IMR-90 (cell line): ENCODE results near the gene AGBL1. TPM values are rescaled to one million over a fixed set of nuclear protein-coding genes. Genes with fewer than 3 reads are reported as not detected.

Experiments used
- ATAC-seq: fragments of 200-7000 bp; cut with Tn5 transposase; 2 replicates; pipeline ENCODE4 v1.9.1; 2020; ENCODE audit warnings: low read depth, mild to moderate bottlenecking, moderate library complexity
- BruUV-seq: library from RNA; stranded (reverse); fragments of 400-500 nt; replicated peaks from 2 replicates; lab custom pipeline; 2021; lab: Mats Ljungman, UMichigan
- CTCF ChIA-PET: fragments of 300-600 bp; formaldehyde crosslinking; extraction: SDS; loops from one replicate; lab custom pipeline; 2021; ENCODE audit warnings: antibody characterized with exemption; lab: Yijun Ruan, JAX
- POLR2A ChIA-PET: fragments of 300-600 bp; sonication (Branson Sonifier 250); formaldehyde crosslinking; loops from one replicate; lab custom pipeline; 2022; ENCODE audit warnings: antibody characterized with exemption; ENCODE audit not compliant: unreplicated experiment; lab: Charles Lee
- DNase-seq: peaks from one replicate; pipeline ENCODE4 v3.0.0; 2013
- H2AFZ ChIP-seq: replicated peaks from 2 replicates; pipeline ENCODE3; 2013; ENCODE audit warnings: low read length, mild to moderate bottlenecking; ENCODE audit not compliant: poor library complexity
- H2AK5ac ChIP-seq: 2 replicates; pipeline ENCODE4 v1.6.1; 2013; ENCODE audit warnings: low read depth, low read length, inconsistent platforms
- H2AK9ac ChIP-seq: replicated peaks from 2 replicates; pipeline ENCODE3; 2013; ENCODE audit warnings: mild to moderate bottlenecking, low read depth, low read length, moderate library complexity; ENCODE audit not compliant: poor library complexity
- H2BK120ac ChIP-seq: 2 replicates; pipeline ENCODE4 v1.6.1; 2013; ENCODE audit warnings: low read depth, low read length, inconsistent platforms
- H2BK15ac ChIP-seq: 3 replicates; pipeline ENCODE4 v1.6.1; 2013; ENCODE audit warnings: low read depth, low read length, inconsistent platforms
- H2BK20ac ChIP-seq: 2 replicates; pipeline ENCODE4 v1.6.1; 2013; ENCODE audit warnings: low read depth, mild to moderate bottlenecking, inconsistent platforms, low read length, moderate library complexity
- H2BK5ac ChIP-seq: 2 replicates; pipeline ENCODE4 v1.6.1; 2013; ENCODE audit warnings: mild to moderate bottlenecking, low read depth, low read length, inconsistent platforms; ENCODE audit not compliant: poor library complexity, severe bottlenecking
- H3K14ac ChIP-seq: replicated peaks from 2 replicates; pipeline ENCODE4 v1.6.1; 2013; ENCODE audit warnings: low read depth, low read length, inconsistent platforms
- H3K18ac ChIP-seq: 2 replicates; pipeline ENCODE4 v1.6.1; 2013; ENCODE audit warnings: low read depth, low read length, control low read depth
- H3K23ac ChIP-seq: 2 replicates; pipeline ENCODE4 v1.6.1; 2013; ENCODE audit warnings: low read depth, low read length, inconsistent platforms
- H3K27ac ChIP-seq: 2 replicates; pipeline ENCODE4 v1.5.1; 2013; ENCODE audit warnings: mild to moderate bottlenecking, control low read depth, low read length; ENCODE audit not compliant: insufficient read depth
- H3K27me3 ChIP-seq: 2 replicates; pipeline ENCODE4 v1.6.1; 2013; ENCODE audit warnings: low read length; ENCODE audit not compliant: control insufficient read depth, insufficient read depth
- H3K36me3 ChIP-seq: 2 replicates; pipeline ENCODE4 v1.6.1; 2013; ENCODE audit warnings: low read length, mixed read lengths; ENCODE audit not compliant: control insufficient read depth, insufficient read depth
- H3K4ac ChIP-seq: 2 replicates; pipeline ENCODE4 v1.6.1; 2013; ENCODE audit warnings: low read depth, low read length, inconsistent platforms
- H3K4me1 ChIP-seq: 2 replicates; pipeline ENCODE4 v1.6.1; 2013; ENCODE audit warnings: low read length, mixed read lengths; ENCODE audit not compliant: control insufficient read depth, insufficient read depth
- H3K4me2 ChIP-seq: 2 replicates; pipeline ENCODE4 v1.6.1; 2013; ENCODE audit warnings: low read depth, mild to moderate bottlenecking, control low read depth, low read length, moderate library complexity
- H3K4me3 ChIP-seq: 2 replicates; pipeline ENCODE4 v1.5.1; 2013; ENCODE audit warnings: low read depth, mild to moderate bottlenecking, control low read depth, low read length, moderate library complexity; ENCODE audit not compliant: insufficient read depth
- H3K56ac ChIP-seq: 2 replicates; pipeline ENCODE4 v1.6.1; 2013; ENCODE audit warnings: low read length, inconsistent platforms; ENCODE audit not compliant: insufficient read depth; ENCODE audit errors: extremely low read depth
- H3K79me1 ChIP-seq, 2 experiments: 2 replicates each; pipeline ENCODE4 v1.6.1; 2013; ENCODE audit warnings: low read length in 2 of 2, inconsistent platforms in 1 of 2, low read depth in 1 of 2
- H3K9ac ChIP-seq: 2 replicates; pipeline ENCODE4 v1.6.1; 2013; ENCODE audit warnings: low read depth, low read length, control low read depth
- H3K9me1 ChIP-seq: 2 replicates; pipeline ENCODE4 v1.6.1; 2013; ENCODE audit warnings: low read length, inconsistent platforms; ENCODE audit not compliant: insufficient read depth
- H3K9me3 ChIP-seq: 2 replicates; pipeline ENCODE4 v1.6.1; 2013; ENCODE audit warnings: low read length; ENCODE audit not compliant: control insufficient read depth, insufficient read depth
- H4K20me1 ChIP-seq: 2 replicates; pipeline ENCODE4 v1.6.1; 2013; ENCODE audit warnings: low read length, inconsistent platforms; ENCODE audit not compliant: insufficient read depth
- H4K5ac ChIP-seq: 2 replicates; pipeline ENCODE4 v1.6.1; 2013; ENCODE audit warnings: mild to moderate bottlenecking, low read depth, low read length, control low read depth
- H4K8ac ChIP-seq, 2 experiments: 2 replicates each; pipeline ENCODE4 v1.6.1; 2013; ENCODE audit warnings: low read depth in 2 of 2, low read length in 2 of 2, control low read depth in 1 of 2, inconsistent platforms in 1 of 2
- H4K91ac ChIP-seq: 2 replicates; pipeline ENCODE4 v1.6.1; 2013; ENCODE audit warnings: low read depth, low read length, inconsistent platforms; ENCODE audit not compliant: insufficient read depth
- BHLHE40 ChIP-seq: fragments of 150-350 bp; IDR thresholded peaks from 2 replicates; pipeline ENCODE4 v1.6.1; 2016; ENCODE audit warnings: mild to moderate bottlenecking, low read depth, low read length
- CEBPB ChIP-seq: IDR thresholded peaks from 2 replicates; pipeline ENCODE4 v1.6.1; 2012; ENCODE audit warnings: low read depth, low read length, improper control_type of control experiment
- CHD1 ChIP-seq: IDR thresholded peaks from 2 replicates; pipeline ENCODE4 v1.6.1; 2012; ENCODE audit warnings: low read depth, low read length, improper control_type of control experiment
- CTCF ChIP-seq: conservative IDR thresholded peaks from 2 replicates; pipeline ENCODE4 v1.5.1; 2012; ENCODE audit warnings: mild to moderate bottlenecking, low read depth, low read length, improper control_type of control experiment
- FOS ChIP-seq: fragments of 150-350 bp; IDR thresholded peaks from 2 replicates; pipeline ENCODE4 v1.6.1; 2016; ENCODE audit warnings: low read depth, low read length
- MAZ ChIP-seq: IDR thresholded peaks from 2 replicates; pipeline ENCODE4 v1.6.1; 2012; ENCODE audit warnings: low read depth, mild to moderate bottlenecking, low read length, improper control_type of control experiment, moderate library complexity, borderline replicate concordance
- MXI1 ChIP-seq: IDR thresholded peaks from 2 replicates; pipeline ENCODE4 v1.6.1; 2012; ENCODE audit warnings: low read depth, mild to moderate bottlenecking, low read length, moderate library complexity, borderline replicate concordance
- NFE2L2 ChIP-seq: fragments of 150-350 bp; IDR thresholded peaks from 2 replicates; pipeline ENCODE4 v1.6.1; 2016; ENCODE audit warnings: low read depth, mild to moderate bottlenecking, low read length
- POLR2A ChIP-seq: IDR thresholded peaks from 2 replicates; pipeline ENCODE4 v1.6.1; 2012; ENCODE audit warnings: mild to moderate bottlenecking, low read depth, low read length
- RAD21 ChIP-seq: IDR thresholded peaks from 2 replicates; pipeline ENCODE4 v1.6.1; 2012; ENCODE audit warnings: low read length, improper control_type of control experiment
- SMC3 ChIP-seq: fragments of 150-350 bp; IDR thresholded peaks from 2 replicates; pipeline ENCODE4 v1.6.1; 2016; ENCODE audit warnings: low read depth, mild to moderate bottlenecking, antibody characterized with exemption, low read length, moderate library complexity
- USF2 ChIP-seq: fragments of 150-350 bp; IDR thresholded peaks from 2 replicates; pipeline ENCODE4 v1.6.1; 2017; ENCODE audit warnings: mild to moderate bottlenecking, antibody characterized with exemption, low read length, low read depth
- WGBS, 2 experiments: methylation state at CpG; one replicate each; pipeline versions ENCODE4 v1.1.5 to v1.1.7; 2013; ENCODE audit warnings: missing lambda C conversion rate in 2 of 2; ENCODE audit not compliant: insufficient read length in 1 of 2; ENCODE audit errors: extremely low coverage in 2 of 2; 5-methylcytosine and 5-hydroxymethylcytosine counted together
- dilution Hi-C: fragments of 300-500 bp; cut with HindIII; formaldehyde crosslinking; loops from one replicate; pipeline ENCODE4 v1.14.3; 2018; ENCODE audit warnings: low sequenced_read_pairs; ENCODE audit not compliant: unreplicated experiment
- in situ Hi-C: fragments of 300-500 bp; cut with MboI; formaldehyde crosslinking; loops from 3 replicates; pipeline ENCODE4 v1.14.3; 2019; ENCODE audit warnings: low sequenced_read_pairs, inconsistent platforms, mixed read lengths
- intact Hi-C: fragments of 100-400 bp; cut with micrococcal nuclease; formaldehyde crosslinking; loops from 2 replicates; pipeline ENCODE4 v1.10.0; 2022
- polyA plus RNA-seq, 3 experiments: library from polyadenylated mRNA; depleted of rRNA; stranded (reverse); fragments of >200 nt; gene quantifications; 2 replicates each; pipeline ENCODE4 v1.2.3, GENCODE V29; 2012; ENCODE audit warnings: low replicate concordance in 1 of 3
- total RNA-seq: library from RNA; depleted of rRNA; stranded (reverse); fragments of >200 nt; gene quantifications from 2 replicates; pipeline ENCODE4 v1.2.3, GENCODE V29; 2012

The AGBL1 gene
- total and polyA plus RNA-seq, 2 of the 4 experiments (the other 2 are of a cell fraction): not detected

GRCh38 chr15:86193716-86194380, 114.2 kb downstream of the AGBL1 start:
- no peak overlapping the region for H3K56ac ChIP-seq
- H3K79me1 ChIP-seq: no peaks in the 10 kb centered on the region
- no peak overlapping the region for H2AFZ ChIP-seq
- no peak overlapping the region for H3K14ac ChIP-seq
- intact Hi-C loops: no loop called here
- no peaks in the 10 kb centered on the region for H3K36me3 ChIP-seq
- in situ Hi-C loops: no loop called here
- dilution Hi-C loops: no loop called here
- H2AK9ac ChIP-seq: no peak overlapping the region
- H3K9me3 ChIP-seq: peaks cover 19% of the 10 kb centered on the region
- no peak overlapping the region for H3K27ac ChIP-seq
- DNase-seq: no peak
- H3K4me3 ChIP-seq: no peak overlapping the region
- no TSS peak for BruUV-seq
- H3K4ac ChIP-seq: no peak overlapping the region
- H3K9ac ChIP-seq: no peak overlapping the region
- H3K27me3 ChIP-seq: no peaks in the 10 kb centered on the region
- no peak overlapping the region for H4K8ac ChIP-seq
- H4K20me1 ChIP-seq: no peaks in the 10 kb centered on the region
- no peak overlapping the region for H3K18ac ChIP-seq
- H2AK5ac ChIP-seq: no peak overlapping the region
- H4K5ac ChIP-seq: no peak overlapping the region
- H2BK120ac ChIP-seq: no peak overlapping the region
- TF ChIP-seq CEBPB (no peak), NFE2L2 (no peak), USF2 (no peak), MXI1 (no peak), SMC3 (no peak), BHLHE40 (no peak), POLR2A (no peak), CTCF (no peak), CHD1 (no peak), FOS (no peak), MAZ (no peak), RAD21 (no peak)
- CTCF ChIA-PET: no interaction called here
- no peak overlapping the region for H2BK15ac ChIP-seq
- POLR2A ChIA-PET: no interaction called here
- H2BK20ac ChIP-seq: no peak overlapping the region
- ATAC-seq: no peak
- no peaks in the 10 kb centered on the region for H3K4me1 ChIP-seq
- H3K4me2 ChIP-seq: no peak overlapping the region
- no peaks in the 10 kb centered on the region for H3K9me1 ChIP-seq
- H2BK5ac ChIP-seq: no peak overlapping the region
- no peak overlapping the region for H3K23ac ChIP-seq
- WGBS, 2 experiments: 0% methylated on average over 4 of the region's 11 CpGs; no CpG with 5 or more reads in 1 of the 2 experiments
- H4K91ac ChIP-seq: no peak overlapping the region
